Ureter (tissue), 1 donor: ENCODE measurements around the gene SRD5A1. TPM values are rescaled to one million over a fixed set of nuclear protein-coding genes. Genes with fewer than 3 reads are reported as not detected.

ENCODE experiments used
- DNase-seq: peaks from one replicate; pipeline ENCODE4 v3.0.0-alpha.2; 2020; ENCODE audit warnings: low spot score
- total RNA-seq: library from RNA; stranded (reverse); gene quantifications from one replicate; pipeline ENCODE4 v1.2.4, GENCODE V29; 2023
- donor health status: DM: yes; HTN: yes; CAD: no.

SRD5A1 gene
- total RNA-seq, 1 donor from 2014 or later, result 6.6 TPM

DNA sequence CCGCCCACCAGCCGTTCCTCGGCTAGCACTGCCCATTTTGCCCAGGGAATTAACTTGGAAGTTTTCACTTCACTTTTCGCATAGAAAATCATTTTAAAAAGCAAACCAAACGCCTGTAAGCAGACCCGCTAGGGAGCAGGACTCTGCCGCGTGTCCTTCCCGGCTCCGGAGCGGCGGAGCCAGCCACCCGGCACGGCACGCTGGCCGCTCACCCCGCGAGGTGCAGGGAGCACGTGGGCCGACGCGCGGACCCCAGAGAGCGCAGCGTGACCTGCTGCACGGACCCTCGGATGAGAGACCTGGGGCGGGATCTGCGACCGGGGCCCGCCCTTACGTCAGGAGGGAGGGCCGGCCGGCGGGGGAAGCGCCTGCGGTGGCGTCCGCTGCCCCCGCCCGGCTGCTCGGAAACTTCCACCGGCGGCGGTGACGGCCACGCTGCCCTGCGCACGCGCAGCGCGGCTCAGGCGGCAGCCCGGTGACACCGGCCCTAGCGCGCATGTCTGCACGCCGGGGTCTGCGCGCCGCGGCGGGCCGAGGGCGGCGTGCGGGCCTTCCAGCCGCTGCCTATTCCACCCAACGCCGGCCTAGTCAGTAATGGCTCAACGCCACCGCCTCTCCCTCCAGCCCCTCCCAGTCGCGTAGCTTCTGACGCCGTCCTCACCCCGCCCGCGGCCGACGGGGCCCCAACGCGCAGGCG lies 79.5 kb downstream of the SRD5A1 start:
- DNase-seq, result peak; percentile 98

DNA sequence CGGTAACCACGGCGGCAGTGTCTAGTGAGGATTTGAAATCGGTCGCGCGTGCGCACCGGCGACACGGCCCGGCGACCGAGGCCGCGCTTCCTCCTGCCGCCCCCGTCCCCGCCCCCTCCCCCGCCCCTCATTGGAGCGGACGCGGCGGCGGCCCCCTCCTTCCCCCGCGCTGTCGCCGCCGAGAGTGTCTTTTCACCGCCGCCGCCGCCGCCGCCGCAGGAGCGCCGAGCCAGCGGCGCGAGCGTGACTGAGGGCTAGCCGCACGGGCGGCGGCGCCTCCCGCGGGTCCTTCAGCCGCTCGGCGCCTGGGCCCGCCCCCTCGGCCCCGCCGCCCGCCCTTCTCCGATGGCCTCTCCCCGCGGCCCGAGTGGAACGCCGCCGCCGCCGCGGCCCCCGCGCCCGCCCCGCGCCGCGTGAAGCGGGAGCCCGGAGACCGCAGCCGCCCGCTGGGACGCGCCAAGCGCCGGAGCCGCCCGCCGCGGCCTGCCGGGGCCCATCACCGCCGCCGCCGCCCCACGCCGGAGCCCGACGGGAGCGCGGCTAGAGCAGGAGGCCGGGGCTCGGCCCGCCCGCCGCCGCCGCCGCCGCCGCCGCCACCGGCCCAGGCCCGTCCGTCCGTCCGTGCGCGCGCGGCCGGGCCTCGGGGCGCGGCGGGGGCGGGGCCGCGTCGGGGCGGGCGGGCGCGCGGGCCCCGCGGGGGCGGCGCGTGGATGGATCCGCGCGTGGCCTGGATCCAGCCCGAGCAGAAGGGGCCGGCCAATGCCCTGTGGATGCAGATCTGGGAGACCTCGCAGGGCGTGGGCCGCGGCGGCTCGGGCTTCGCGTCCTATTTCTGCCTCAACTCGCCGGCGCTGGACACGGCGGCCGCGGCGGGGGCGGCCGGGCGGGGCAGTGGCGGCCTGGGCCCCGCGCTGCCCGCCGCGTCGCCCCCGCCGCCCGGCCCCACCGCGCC lies 80.3 kb downstream of the SRD5A1 start, which contains the start of gene TENT4A:
Gene TENT4A (plus strand): TSS at position 159 of the 952 bp plus-strand sequence. CDS start 552 bp downstream, at position 711.
- DNase-seq, result no peak

DNA sequence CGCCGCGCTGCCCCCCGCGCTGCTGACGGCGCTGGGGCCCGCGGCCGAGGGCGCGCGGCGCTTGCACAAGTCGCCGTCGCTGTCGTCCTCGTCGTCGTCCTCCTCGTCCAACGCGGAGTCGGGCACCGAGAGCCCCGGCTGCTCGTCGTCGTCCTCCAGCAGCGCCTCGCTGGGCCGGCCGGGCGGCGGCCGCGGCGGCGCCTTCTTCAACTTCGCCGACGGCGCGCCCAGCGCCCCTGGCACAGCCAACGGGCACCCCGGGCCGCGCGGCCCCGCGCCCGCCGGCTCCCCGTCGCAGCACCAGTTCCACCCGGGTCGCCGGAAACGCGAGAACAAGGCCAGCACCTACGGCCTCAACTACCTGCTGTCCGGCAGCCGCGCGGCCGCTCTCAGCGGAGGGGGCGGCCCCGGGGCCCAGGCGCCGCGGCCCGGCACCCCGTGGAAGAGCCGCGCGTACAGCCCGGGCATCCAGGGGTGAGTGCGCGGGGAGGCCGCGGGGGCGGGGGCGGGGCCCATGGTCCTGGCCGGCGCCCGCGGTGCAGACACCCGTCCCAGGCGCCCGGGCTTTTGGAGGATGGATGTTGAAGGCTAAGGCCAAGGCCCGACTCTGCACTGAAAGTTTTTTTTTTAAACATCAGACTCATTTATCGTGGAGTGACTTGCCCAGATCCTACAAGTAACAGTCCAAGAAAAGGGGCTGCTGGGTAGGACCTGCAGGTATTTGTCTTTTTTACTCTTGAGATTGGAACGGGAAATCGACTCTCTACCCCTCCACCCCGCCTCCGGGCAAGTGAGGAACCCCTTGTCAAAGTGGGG lies 81.2 kb downstream of the SRD5A1 start:
- no peak for DNase-seq

- DNase-seq, result no peak
These were observed 82.0 kb downstream of the SRD5A1 start for GRCh38 chr5:6715271-6715670.

DNA sequence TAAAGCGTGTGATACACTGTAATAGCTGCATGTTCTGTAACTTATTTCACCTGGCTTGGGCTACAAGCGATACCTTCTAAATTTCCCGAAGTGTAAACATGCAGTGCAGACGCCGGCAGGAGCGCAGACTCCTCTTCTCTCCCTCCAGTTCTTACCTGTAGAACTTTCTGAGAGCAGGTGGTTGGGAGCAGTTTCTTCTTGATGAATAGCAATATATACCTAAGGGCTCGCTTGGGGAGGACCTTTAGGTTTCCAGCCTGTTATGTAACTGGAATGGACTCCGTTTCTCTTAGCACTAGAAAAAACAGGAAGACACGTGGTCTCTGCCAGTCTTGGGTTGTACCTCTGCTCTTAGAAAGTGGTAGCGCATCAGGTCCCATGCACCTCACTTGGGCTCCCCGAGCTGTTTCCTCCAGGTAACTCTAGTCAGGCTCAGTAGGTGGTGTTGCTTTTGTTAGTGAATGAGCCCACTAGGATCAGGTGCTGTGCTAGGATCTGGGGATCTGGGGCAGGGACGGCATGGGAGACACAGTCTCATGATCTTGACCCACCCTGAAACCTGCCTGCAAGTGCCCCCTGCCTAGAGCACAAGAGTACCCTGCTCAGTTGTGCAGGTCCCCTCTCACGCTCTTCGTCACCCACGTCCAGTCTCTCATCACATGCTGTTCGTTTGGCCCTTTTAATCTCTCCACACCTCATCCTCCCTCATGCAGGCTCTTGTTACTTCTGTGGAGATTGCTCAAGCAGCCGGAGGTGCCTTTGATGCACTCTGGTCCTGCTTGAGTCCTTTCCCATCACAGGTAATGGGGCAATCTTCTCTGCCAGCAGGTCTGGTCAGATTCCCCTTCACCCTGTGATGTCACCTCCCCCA lies 82.8 kb downstream of the SRD5A1 start:
- no peak for DNase-seq

- DNase-seq, result no peak
These were observed 83.4 kb downstream of the SRD5A1 start for GRCh38 chr5:6716629-6717149.

DNA sequence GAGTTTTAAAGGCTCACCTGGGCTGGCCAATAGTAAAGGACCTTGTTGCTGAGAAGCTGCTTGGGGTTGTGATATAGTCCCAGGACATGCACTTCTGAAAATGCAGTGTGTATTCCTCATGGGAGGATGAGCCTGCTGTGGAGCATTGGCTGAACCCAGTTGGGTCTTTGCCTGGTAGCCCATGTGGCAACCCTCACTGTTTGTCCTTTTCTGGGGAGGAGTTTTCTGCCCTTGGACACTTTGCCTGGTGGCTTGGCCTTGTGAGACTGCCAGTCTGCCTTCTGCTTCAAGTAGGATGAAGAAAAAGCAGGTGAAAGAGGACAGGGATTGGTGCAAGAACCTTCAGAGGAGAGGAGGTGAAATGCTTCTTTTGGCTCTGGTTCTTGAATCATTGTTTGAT lies 84.0 kb downstream of the SRD5A1 start:
- DNase-seq, result no peak

DNA sequence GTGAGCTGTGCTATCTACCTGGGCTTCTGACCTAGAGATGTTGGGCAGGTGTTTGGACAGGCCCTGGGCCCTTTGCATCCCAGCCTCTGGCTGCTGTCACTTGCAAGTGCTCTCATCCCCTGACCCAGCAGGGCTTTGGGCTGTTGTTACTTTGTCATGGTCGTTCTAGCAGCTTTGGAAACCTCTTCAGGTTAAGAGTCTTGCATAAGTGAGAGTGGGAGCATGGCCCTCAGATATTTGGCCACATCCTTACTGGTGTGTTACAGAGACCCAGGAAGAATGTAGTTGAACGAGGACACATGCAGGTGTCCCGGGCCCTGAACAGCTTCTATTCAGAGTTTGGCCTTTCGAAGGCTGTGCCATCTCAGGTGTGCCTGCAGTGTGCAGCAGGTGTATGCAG lies 84.4 kb downstream of the SRD5A1 start:
- no peak for DNase-seq

- no peak for DNase-seq
These were observed 85.0 kb downstream of the SRD5A1 start for GRCh38 chr5:6718161-6718681.

GRCh38 chr5:6718718-6719117 lies 85.5 kb downstream of the SRD5A1 start:
- no peak for DNase-seq

GRCh38 chr5:6719417-6719816 lies 86.2 kb downstream of the SRD5A1 start:
- no peak for DNase-seq

DNA sequence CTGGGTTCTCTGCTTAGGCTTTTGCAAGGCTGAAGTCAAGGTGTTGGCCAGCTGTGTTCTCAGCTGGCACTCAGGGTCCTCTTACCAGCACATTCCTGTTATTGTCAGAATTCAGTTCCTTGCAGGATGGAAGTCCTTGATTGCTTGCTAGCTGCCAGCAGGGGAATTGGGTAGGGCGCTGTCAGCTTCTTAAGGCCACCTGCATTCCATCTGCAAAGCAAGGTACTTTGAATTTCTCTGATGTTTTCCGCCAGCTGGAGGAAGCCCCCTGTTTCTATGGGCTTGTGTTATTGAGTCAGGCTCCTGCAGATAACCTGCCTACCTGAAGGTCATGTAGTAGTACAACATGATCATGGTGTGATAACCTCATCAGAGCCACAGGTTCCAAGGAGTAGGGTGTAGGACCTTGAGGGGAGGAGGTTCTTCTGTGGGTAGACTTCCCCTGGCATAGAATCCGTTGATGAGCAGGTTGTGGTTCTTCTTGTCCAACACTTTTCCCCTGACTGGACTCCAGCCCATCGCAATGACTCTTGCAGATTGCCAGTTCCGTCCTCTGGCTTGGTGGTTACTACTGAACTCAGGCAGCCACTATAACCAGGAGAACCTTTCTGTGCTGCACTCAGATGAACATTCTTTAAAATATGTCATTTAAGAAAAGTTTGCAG lies 86.8 kb downstream of the SRD5A1 start:
- no peak for DNase-seq

DNA sequence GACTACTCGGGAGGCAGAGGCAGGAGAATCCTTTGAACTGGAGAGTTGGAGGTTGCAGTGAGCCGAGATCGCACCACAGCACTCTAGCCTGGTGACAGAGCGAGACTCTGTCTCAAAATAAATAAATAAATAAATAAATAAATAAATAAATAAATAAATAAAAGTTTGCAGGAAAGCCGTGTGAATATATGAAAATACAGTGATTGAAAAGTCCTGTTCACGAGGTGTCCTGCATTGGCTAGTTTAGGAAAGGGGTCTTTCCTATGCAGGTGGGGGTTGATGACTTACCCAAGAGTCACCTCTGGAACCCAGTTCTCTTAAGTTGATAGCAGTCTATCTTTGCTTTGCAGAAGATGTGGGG lies 87.3 kb downstream of the SRD5A1 start:
- no peak for DNase-seq

- DNase-seq, result no peak
These were observed 88.2 kb downstream of the SRD5A1 start for GRCh38 chr5:6721442-6721841.

DNA sequence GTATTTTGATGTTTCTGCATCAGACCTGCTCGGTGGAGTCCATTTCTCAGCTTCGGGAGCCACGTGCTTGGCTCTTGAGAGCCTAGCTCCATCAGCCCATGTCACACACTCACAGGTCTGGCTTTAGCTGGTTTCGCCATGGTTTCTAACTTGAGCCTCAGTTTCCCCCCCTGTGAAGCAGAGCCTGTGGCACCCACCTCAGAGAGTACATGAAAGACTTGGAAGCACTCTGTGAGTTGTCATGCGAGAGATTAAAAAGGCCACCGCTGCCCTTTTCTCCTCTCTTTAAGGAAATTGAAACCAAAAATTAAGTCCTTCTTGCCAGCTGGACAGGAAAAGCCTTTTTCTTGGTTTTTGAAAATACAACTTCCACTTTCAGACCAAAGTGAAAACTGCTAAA lies 88.8 kb downstream of the SRD5A1 start:
- no peak for DNase-seq

DNA sequence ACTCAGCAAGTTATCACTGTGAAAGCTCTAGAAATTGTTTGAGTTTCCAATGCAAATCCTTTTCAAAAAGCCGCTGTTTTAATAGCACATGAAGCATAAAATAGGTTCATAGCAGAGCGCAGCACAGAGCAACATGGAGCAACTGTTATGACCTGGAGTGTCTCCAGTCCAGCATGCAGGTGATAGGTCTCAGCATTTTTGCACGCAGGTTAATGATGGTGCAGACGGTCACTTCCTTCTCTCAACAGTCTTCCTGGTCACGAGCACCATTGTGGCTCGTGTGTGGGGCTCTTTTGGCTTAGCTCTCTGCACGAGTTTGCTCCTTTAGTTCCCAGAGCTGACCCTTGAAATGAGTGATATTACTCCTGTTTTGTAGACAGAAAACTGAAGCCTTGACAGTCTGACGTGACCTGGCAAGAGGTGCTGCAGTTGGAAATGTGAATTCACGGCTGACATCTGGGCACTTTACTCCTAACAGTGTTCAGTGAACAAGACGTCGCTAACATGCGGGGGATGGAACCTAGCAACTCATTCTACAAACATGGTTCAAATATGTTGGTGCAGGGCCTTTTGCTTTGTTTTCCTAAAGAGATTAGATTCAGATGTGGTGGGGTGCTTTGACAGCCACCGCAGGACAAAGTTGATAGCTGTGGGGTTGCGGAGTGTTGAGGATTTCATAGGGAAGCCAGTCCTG lies 90.0 kb downstream of the SRD5A1 start:
- no peak for DNase-seq

- no peak for DNase-seq
These were observed 90.6 kb downstream of the SRD5A1 start for GRCh38 chr5:6723816-6724300.
